ENCODE measurements around the gene DNASE1L3.

The DNASE1L3 gene

GRCh38 chr3:58200121-58200709, 10.6 kb downstream of the DNASE1L3 start:
- DNase-seq = no peak

DNA sequence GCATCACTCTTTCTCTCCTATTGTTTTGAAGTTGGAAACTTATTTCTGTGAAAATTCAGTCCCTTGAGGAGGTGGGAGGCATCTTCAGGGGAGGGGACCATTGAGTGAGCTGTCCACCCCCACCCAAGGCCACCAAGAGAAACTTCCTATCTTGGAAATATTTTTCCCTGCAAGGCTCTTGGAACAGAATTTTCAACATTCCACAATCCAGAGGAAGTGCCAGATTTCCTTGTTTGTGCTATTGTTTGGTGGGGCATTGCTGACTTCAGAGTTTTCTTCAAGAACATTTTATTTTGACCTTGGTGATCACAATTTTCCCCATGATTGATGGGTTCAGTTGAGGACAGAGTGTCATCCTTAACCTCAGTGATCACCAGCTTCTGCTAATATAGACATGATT, 12.0 kb downstream of the DNASE1L3 start:
- DNase-seq = no peak

GRCh38 chr3:58198362-58198761, 12.4 kb downstream of the DNASE1L3 start:
- no peak for DNase-seq

DNA sequence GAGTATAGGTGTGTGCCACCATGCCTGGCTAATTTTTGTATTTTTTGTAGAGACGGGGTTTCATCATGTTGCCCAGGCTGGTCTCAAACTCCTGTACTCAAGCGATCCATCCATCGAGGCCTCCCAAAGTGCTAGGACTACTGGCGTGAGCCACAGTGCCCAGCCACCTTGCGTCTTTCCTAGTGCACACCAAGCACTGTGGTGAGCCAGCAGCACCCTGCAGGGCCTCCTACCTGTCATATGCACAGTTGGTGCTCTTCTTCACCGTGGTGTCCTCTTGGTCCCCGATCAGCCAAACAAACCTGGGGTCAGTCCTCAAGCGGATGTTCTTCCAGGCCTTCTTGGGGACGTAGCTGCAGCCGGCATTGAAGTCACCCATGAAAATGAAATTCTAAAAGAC, 13.2 kb downstream of the DNASE1L3 start:
- no peak for DNase-seq

DNA sequence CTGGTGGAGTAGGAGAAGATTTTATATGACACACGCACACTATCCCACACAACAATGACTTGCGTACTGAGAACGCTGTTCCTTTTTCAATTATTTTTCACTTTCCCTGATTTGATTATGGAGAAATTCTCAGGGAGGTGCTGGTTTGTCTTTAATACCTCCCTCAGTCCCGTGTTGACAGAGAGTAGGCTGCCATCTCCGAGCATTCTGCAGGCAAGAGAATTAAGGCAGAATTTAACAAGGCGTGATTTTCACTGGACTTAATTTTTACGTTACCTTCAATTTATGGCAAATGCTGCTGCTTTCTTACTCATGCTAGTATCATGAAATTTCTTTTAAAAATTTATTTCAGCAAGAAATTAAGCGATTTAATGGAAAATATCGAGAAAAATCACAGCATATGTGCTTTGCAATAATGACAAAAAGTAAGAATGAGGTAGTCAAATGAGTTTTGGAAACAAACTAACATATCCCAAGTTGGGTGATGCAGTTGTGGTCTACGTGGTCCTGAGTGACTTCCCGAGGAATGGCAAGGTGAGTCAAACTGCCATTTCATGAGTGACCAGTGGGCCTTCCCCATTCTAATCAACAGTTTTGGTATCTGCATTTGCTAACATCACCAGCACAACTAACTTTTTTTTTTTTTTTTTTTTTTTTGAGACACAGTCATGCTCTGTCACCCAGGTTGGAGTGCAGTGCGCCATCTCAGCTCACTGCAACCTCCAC, 16.9 kb downstream of the DNASE1L3 start:
- no peak for DNase-seq

- no peak for DNase-seq
Measured at GRCh38 chr3:58192069-58192468, 18.7 kb downstream of the DNASE1L3 start.

DNA sequence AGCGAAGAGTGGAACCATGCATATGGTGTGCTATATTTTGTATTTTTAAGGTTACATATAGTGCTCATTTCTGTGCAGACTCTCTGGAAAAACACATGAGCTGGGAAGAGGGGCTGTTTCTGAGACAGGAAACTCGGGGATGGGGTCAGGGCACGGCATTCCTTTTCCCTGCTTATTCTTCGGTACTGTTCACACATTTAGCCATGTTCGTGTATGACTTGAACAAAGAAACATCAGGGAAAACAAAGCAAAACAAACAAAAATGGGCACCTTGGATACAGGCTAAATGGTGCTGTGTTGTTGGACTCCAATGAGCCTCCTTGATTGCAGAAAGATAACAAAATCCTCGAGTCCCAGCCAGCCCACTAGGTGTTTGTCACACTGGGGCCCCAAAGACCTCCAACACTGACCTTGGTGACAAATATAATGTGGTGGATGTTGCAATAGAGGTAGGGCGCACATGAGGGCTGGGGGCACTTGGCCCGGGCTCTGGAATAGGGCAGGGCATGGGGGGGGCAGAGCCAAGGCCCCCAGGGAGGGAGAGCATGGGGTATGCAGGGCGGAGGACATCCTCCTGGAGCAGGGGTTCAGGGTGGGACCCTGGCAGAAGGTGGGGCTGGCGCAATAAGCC, 19.3 kb downstream of the DNASE1L3 start:
- no peak for DNase-seq

- DNase-seq = no peak
Measured at GRCh38 chr3:58190882-58191281, 19.9 kb downstream of the DNASE1L3 start.

GRCh38 chr3:58190291-58190690, 20.5 kb downstream of the DNASE1L3 start:
- DNase-seq = no peak

GRCh38 chr3:58189691-58190090, 21.1 kb downstream of the DNASE1L3 start:
- DNase-seq = no peak

GRCh38 chr3:58188921-58189451, 21.8 kb downstream of the DNASE1L3 start:
- DNase-seq = no peak

DNA sequence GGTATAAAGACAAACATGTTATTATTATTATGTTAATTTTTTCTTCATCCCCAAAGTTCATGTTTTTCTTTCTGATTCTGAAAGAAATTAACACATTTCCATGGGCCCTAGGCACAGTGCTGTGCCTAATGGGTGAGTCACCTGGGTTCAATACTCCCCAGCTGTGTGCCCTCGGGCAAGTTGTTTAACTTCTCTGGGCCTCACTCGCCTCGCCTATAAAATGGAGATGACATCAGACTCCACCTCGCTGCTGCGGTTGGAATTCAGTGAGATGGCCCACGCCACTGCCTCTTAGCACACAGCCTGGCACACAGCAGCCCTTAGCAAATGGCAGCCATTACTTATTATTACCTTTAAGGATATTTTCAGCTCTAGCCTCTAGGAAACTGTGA, 22.6 kb downstream of the DNASE1L3 start:
- no peak for DNase-seq

DNA sequence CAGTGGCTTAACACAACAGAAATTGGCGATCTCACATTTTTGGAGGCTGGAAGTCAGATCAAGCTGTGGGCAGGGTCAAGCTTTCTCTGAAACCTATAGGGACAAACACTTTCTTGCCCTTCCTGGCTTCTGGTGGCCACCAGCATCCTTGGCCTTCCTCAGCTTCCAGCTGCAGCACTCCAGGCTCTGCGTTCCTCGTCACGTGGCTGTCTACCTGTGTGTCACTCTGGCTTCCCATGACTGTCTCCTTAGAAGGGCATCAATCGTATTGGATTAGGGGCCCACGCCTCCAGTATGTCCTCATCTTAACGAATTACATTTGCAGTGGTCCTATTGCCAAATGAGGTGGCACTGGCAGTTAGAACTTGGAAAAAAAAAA, 25.8 kb downstream of the DNASE1L3 start:
- DNase-seq = no peak

DNA sequence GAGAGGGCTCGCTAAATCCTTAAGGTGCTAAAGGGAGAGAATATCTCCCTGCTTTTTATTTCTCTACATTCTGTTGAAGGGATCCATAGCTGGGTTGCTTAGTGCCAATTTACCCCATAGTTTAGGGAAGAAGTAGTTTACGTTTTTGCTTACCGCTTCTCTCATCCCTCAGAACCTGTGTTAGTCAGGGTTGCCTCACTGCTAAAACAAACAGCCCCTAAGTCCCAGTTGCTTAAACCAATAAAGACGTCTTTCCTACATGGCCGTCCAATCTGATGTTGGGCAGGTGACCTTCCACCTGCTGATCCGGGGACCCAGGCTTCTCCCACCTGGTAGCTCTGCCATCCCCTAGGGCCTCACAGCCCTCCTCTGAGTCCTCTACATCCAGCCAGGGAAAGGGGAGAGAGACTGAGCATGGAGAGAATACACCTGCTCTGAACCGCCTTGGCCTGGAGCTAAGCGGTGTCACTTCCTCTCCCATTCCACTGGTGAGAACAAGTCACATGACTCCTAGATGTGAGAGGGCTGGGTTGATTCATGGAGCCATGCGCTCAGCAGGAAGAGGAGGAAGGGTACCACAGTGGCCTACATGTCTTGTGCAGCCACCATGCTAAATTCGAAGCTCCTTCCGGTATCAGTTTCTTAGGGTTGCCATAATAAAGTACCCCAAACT, 26.3 kb downstream of the DNASE1L3 start:
- DNase-seq = no peak

DNA sequence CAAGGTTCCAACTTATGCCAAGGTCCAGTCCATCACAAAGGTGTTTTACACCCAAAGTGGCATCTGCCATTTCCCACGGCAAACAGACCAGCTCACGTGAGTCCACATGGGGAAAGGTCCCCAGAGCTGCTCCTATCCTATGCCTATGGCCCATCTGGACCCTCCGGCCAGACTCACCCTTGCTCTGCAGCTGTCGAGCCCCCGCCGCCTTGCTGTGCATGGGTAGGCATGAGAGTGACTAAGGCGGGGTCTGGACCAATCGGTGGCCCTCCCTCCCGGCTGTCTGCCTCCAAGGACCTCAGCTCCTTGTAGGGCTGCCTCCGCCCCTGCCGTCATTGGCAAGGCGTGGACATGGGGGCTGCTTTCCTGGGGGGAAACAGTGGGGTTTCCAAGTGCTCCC, 26.9 kb downstream of the DNASE1L3 start:
- no peak for DNase-seq

- DNase-seq = no peak
Measured at GRCh38 chr3:58183221-58183620, 27.6 kb downstream of the DNASE1L3 start.

- no peak for DNase-seq
Measured at GRCh38 chr3:58180940-58181587, 29.7 kb downstream of the DNASE1L3 start.

DNA sequence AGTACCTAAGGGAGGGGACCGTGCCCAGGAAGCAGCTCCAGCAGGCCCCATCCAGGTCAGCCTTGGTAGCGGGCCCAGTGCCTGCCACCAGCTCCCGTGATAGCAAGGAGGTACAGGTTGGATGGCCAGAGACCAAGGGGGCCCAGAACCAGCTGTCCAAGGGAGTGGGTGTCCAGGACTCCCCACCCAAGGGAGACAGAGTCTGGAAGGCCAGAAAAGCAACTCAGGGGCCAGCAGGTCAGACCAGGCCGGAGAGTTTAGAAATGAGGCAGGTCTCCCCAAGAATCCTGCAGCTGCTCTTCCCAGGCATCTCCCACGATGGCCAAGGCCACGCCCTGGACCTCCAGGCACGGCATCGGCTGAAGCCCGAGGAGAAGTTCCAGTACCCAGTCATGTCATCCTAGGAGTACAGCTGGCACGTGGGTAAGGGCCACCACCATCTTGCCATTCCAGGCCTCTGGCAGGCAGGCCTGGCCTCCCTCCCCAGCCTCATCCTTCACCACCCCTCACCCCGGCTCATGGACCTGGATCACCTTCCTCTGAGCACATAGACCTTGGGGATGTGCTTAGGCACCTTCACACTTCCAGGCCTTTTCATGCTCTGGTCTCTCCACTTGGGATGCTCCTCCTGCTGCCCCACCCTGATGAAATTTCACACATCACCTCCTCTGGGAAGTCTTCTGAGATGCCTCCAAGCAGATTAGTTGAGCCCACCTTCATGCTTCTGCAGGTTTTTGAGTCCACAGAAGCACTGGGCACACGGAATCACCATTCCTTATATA, 30.5 kb downstream of the DNASE1L3 start:
- DNase-seq = no peak

GRCh38 chr3:58179235-58180098, 31.3 kb downstream of the DNASE1L3 start:
- DNase-seq = no peak

DNA sequence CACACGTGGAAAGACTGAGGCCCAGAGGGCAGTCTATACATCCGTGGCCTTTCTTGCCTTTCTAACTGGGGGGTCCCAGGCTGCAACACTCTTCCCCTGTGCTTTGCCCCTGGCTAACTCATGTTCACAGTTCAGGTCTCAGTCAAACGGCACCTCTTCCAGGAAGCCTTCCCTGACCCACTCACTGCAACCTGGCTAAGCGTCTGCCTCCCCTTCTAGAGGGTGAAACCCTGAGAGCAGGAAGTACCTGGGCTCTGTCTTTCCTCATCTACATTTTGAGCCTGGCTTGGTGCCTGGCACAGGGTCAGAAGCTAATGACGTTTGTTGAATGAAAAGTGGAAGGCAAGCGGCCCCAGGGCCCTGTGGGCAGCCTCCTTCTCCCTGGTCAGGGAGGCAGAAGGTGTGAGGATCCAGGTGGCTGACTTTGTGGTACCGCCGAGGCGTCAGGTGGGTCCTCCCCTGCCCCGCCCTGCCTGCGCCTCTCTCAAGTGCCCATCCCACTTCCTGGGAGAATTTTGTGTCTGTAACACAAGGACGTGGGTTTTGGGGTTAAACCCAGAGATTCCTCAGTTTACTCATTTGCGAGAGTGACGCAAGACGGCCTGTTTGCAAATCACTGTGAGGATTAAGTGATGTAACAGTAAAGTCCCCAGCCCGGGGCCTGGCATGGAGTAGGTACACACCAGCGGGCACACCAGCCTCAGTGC, 32.1 kb downstream of the DNASE1L3 start:
- no peak for DNase-seq

Measured in SIG-M5 (cell line).